GM21528 (cell line): ENCODE measurements around the gene PACSIN1.

ENCODE experiments used
- ATAC-seq: cut with Tn5 transposase; IDR thresholded peaks from one replicate; pipeline ENCODE4 v1.9.1; 2021; ENCODE audit warnings: mild to moderate bottlenecking, moderate library complexity; ENCODE audit not compliant: unreplicated experiment, low FRiP score

Gene PACSIN1

DNA sequence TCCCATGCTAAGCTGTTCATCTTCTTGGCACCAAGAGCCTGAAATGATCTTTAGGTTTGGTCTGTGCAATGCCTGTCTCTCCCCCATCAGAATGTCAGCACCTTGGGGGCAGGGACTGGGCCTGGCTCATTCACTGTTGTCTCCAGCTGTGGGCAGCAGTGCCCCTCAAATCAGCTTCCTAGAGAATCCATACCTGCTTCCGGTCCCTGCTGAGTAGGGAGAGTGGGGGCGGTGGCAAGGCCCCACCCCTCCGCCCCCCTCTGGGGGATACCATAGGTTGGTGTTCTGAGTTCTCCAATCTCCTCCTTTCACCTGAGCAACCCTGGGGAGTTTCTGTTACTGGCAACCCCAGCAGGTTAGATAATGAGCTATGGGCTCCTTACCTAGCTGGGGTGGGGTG lies 109.5 kb downstream of the PACSIN1 start:
- ATAC-seq, result no peak

DNA sequence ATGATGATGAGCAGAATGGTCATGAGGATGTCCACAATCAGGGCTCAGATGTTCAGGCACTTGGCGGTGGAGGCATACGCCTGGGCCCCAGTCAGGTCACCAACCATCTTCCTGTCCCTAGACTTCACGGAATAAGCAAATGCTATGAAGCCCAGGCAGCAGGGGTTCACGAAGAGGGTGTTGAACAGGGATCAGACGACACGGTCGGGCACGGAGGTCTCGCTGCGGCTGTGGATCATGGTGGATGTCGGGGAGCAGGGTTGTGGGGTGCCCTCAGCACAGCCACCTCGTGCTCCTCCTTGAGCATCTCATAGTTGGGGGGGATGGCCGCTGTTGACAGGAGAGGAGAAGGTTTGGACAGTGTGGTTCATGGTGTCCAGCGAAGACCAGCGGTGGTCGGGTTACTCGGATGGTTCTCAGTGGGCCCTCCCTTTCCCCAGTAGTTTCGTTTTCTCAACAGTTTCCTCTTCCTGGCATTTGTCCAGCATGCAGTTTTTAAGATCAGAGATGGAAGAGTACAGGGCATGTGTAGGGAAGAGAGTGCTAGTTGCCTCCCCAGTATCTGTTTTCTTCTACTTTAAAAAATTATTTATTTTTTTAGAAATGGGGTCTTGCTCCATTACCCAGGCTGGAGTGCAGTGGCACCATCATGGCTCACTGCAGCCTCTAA lies 110.5 kb downstream of the PACSIN1 start:
- no peak for ATAC-seq

DNA sequence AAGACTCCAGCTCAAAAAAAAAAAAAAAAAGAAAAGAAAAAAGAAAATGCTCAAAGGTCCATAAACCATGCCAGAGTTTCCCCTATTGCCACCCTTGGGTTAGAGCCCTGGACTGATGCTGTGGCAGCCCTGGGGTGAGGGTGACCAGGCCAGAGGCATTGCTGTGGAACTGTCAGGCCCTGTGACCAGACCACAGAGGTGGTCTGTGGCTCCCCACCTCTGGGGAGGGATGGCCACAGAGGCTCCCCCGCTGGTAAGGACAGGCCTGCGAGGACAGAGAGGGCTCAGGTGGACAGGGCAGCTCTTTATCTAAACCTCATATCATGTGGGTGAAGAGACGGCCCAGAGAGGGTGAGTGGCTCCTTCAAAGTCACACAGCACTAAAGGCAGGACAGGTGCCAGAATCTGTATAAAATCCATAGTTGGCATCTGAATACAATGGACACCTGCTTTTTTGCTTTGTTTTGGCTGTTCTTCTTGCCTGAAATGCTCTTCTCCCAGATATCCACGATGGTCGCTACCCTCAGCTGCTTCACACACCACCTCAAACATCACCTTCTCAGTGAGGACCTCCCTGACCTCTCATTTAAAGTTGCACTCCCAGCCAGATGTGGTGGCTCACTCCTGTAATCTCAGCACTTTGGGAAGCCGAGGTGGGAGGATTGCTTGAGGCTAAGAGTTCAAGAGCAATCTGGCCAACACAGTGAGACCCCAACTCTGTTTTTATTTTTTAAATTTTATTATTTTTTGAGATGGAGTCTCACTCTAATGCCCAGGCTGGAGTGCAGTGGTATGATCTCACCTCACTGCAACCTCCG lies 112.8 kb downstream of the PACSIN1 start:
- no peak for ATAC-seq

DNA sequence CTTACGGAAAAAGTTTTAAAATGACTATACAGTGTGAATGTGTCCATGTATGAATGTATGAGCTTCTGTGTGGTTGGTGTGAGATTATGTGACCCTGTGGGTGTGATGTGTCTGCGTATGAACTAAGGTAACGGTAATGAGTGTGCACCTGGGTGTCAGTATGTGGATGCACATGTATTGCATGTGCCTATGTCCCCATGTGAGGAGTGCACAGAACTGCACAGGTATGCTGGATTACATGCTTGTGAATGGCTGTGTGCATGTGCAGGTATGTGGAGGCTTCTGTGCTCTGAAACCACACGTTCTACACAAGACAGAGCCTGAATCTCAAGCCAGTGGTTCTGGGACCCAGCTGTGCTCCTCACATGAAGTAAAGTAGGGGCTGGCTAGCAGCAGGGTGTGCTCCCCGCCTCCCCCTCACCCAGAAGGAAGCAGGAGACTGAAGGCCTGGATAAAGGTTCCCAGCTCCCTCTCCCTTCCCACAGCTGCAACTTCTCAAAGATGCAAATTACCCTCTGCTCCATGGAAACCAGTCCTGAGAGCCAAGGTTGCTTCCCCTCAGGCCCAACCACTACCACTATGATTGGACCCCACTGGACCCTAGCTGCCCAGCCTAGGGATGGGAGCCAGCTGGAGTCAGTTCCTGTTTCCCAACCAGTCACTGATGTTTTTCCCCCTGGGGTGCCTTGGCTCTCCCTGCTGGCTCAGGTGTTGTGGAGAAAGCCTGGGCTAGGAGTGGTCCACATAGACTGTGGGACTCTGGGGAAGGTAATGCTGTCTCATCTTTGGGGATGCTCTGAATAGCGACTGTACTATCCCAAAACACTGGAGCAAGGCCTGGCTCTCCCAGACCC lies 115.1 kb downstream of the PACSIN1 start:
- ATAC-seq, result no peak

DNA sequence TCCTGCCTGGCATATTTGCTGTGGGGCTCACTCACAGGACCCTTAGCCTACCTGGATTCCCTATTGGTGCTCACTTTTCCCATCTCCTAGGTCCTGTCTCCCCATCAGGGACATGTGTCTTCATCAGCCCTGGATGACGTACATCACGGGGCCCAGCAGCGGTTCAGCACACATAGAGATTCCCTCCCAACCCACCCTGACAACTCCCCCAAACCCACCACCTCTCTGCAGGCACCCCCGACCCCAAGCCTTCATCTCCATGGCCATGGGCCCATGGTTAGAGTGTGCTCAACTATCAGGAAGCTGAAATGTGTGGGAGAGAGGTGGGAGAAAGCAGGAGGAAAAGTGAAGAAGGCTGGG lies 115.7 kb downstream of the PACSIN1 start:
- no peak for ATAC-seq

DNA sequence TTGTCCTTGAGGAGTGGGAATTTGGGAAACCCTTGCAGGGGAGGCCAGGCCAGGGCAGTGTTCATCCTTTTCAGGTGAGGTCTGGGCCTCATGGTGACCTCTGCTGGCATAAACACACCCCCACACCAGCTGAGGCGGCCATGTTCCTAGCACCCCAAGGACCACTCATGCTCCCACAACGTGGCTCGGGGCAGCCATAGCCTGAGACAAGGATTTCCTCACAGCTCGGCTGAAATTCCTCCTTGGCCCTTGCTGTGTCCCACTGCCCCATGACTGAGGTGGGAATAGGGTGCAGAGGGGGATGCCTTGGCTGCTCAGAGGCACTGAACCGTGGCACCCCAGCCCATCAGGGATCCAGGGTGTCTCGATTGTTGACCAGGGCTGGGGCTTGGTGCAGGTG lies 117.6 kb downstream of the PACSIN1 start:
- ATAC-seq, result no peak

DNA sequence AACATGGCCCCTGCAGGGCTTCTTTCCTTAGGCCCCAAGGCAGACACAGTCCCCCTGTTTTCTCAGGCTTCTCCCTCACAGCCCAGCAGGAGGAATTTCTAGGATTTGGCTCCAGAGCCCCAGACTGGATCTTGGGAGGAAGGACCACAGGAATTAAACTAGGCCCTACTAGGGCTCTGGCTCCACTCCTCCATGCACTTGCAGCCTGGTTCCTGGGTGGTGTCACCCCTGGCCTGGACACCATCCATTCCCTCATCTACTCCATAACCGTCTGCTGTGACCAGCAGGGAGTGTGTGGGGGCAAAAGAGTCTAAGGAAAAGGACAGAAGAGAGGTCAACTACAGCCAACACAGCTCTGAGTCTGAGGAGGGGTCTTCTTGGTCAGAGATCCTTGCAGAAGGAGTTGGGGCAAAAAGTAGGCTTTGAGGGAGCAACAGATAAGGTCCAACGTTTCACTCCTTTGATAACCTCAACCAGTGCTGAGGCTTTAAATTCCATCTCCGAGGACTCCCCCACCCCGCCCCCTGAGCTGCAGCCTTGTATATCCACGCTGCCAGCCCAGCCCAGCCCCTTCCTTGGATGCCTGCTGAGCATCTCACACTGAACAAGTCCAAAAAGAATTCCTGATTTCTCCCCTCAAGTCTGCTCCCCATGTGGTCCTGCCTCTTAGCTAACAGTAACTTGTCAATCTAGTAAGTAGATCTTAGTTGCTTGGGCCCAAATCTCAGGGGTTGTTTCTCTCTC lies 118.2 kb downstream of the PACSIN1 start:
- ATAC-seq, result no peak

DNA sequence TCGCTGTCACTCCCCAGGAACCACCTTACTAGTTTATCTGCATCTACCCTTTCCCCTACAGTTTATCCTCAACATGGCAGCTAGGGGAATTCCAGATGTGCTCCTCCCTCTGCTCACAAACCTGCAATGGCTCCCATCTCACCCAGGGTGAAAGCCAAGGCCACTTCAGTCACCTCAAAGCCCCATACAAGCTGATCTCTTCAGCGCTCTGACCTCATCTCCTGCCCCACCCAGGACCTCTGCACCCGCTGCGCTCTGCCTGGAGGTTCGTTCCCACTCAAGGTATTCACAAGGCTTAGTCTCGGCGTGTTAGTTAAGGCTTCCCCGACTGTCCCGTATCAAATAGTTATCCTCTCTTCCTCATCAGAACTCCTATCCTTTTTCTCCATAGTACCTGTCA lies 118.8 kb downstream of the PACSIN1 start:
- no peak for ATAC-seq
